GM18498 (cell line): ENCODE results near the gene TNRC6C.
"Not testable (repeated sequence)": the region's sequence is repeated elsewhere in the genome, so short reads cannot be mapped to it uniquely, and the experiment has no call there.

ENCODE experiments used
- ATAC-seq: cut with Tn5 transposase; IDR thresholded peaks from one replicate; pipeline ENCODE4 v1.9.1; 2021; ENCODE audit warnings: mild to moderate bottlenecking, moderate library complexity; ENCODE audit not compliant: unreplicated experiment

TNRC6C gene

GRCh38 chr17:78041386-78042179 is 83.1 kb downstream of the TNRC6C start:
- ATAC-seq, result no peak

- ATAC-seq, result no peak
Measured at GRCh38 chr17:78042542-78042941, 84.0 kb downstream of the TNRC6C start.

GRCh38 chr17:78043031-78043430 is 84.5 kb downstream of the TNRC6C start:
- ATAC-seq, result no peak

- no peak for ATAC-seq
Measured at GRCh38 chr17:78044280-78044835, 85.9 kb downstream of the TNRC6C start.

GRCh38 chr17:78045316-78045715 is 86.8 kb downstream of the TNRC6C start:
- ATAC-seq, result no peak

GRCh38 chr17:78046923-78047322 is 88.4 kb downstream of the TNRC6C start:
- ATAC-seq, result no peak

- ATAC-seq, result no peak
Measured at GRCh38 chr17:78048346-78049292, 90.1 kb downstream of the TNRC6C start.

GRCh38 chr17:78049609-78050008 is 91.1 kb downstream of the TNRC6C start:
- ATAC-seq, result no peak

- ATAC-seq, result no peak
Measured at GRCh38 chr17:78051186-78051972, 92.9 kb downstream of the TNRC6C start.

- no peak for ATAC-seq
Measured at GRCh38 chr17:78053777-78054468, 95.4 kb downstream of the TNRC6C start.

GRCh38 chr17:78057113-78057740 is 98.7 kb downstream of the TNRC6C start:
- ATAC-seq, result no peak

GRCh38 chr17:78058001-78058400 is 99.5 kb downstream of the TNRC6C start:
- no peak for ATAC-seq

- ATAC-seq, result no peak
Measured at GRCh38 chr17:78058581-78058980, 100.1 kb downstream of the TNRC6C start.

- no peak for ATAC-seq
Measured at GRCh38 chr17:78062596-78062995, 104.1 kb downstream of the TNRC6C start.

- ATAC-seq, result no peak
Measured at GRCh38 chr17:78063489-78063888, 105.0 kb downstream of the TNRC6C start.

GRCh38 chr17:78064708-78065107 is 106.2 kb downstream of the TNRC6C start:
- ATAC-seq, result no peak

- ATAC-seq, result not testable (repeated sequence)
Measured at GRCh38 chr17:78066976-78067375, 108.5 kb downstream of the TNRC6C start.

- ATAC-seq, result no peak
Measured at GRCh38 chr17:78069695-78070094, 111.2 kb downstream of the TNRC6C start.

- no peak for ATAC-seq
Measured at GRCh38 chr17:78072961-78073360, 114.5 kb downstream of the TNRC6C start.

- no peak for ATAC-seq
Measured at GRCh38 chr17:78075011-78075410, 116.5 kb downstream of the TNRC6C start.
